Nephron progenitor cell (in vitro differentiated cells): ENCODE data around the gene PRELID1.

Source experiments
- DNase-seq: peaks from one replicate; pipeline ENCODE4 v3.0.0; 2021
- H3K27ac Mint-ChIP-seq: 2 replicates; pipeline ENCODE4 v1.8.0; 2021; ENCODE audit warnings: mild to moderate bottlenecking, moderate library complexity, mixed read lengths
- H3K27me3 Mint-ChIP-seq: 2 replicates; pipeline ENCODE4 v1.8.0; 2021; ENCODE audit warnings: mild to moderate bottlenecking, low read depth, mixed read lengths; ENCODE audit not compliant: poor library complexity
- H3K36me3 Mint-ChIP-seq: 2 replicates; pipeline ENCODE4 v1.8.0; 2021; ENCODE audit warnings: low read depth, mixed read lengths
- H3K4me1 Mint-ChIP-seq: 2 replicates; pipeline ENCODE4 v1.8.0; 2021; ENCODE audit warnings: mixed read lengths
- H3K4me3 Mint-ChIP-seq: 2 replicates; pipeline ENCODE4 v1.8.0; 2021; ENCODE audit warnings: mild to moderate bottlenecking, moderate library complexity, mixed read lengths
- H3K9me3 Mint-ChIP-seq: 2 replicates; pipeline ENCODE4 v1.8.0; 2021; ENCODE audit warnings: mild to moderate bottlenecking, moderate library complexity, mixed read lengths
- CTCF ChIP-seq: fragments of 200-600 bp; sonication (generic); IDR thresholded peaks from 2 replicates; pipeline ENCODE4 v1.5.0; 2021; ENCODE audit warnings: antibody characterized with exemption

PRELID1 gene

GRCh38 chr5:177349362-177349647 lies 45.7 kb downstream of the PRELID1 start:
- Mint-ChIP-seq H3K27ac (no peak overlapping the region), H3K4me3 (peak overlapping the region; percentile 98), H3K4me1 (peaks cover 32% of the 10 kb centered on the region), H3K36me3 (peaks cover 10% of the 10 kb centered on the region), H3K27me3 (peaks cover 16% of the 10 kb centered on the region), H3K9me3 (no peaks in the 10 kb centered on the region)
- TF ChIP-seq CTCF = no peak
- no peak for DNase-seq

- H3K9me3 Mint-ChIP-seq = no peaks in the 10 kb centered on the region
- peaks cover 10% of the 10 kb centered on the region for H3K36me3 Mint-ChIP-seq
- peak overlapping the region; percentile 89 for H3K27ac Mint-ChIP-seq
- TF ChIP-seq CTCF = no peak
- H3K4me1 Mint-ChIP-seq = peaks cover 32% of the 10 kb centered on the region
- H3K27me3 Mint-ChIP-seq = peaks cover 20% of the 10 kb centered on the region
- no peak for DNase-seq
- peak overlapping the region; percentile 98 for H3K4me3 Mint-ChIP-seq
Measured at GRCh38 chr5:177349762-177350161, 46.2 kb downstream of the PRELID1 start.

- peaks cover 10% of the 10 kb centered on the region for H3K36me3 Mint-ChIP-seq
- no peak for DNase-seq
- H3K9me3 Mint-ChIP-seq = no peaks in the 10 kb centered on the region
Measured at GRCh38 chr5:177350776-177351391, 47.3 kb downstream of the PRELID1 start.

GRCh38 chr5:177351392-177352329 lies 48.1 kb downstream of the PRELID1 start, which contains the start of gene LMAN2:
Gene LMAN2 (minus strand): TSS chr5:177351668. CDS start chr5:177351647, 21 bp downstream.
- DNase-seq = peak; percentile 87
- Mint-ChIP-seq H3K4me1 (peaks cover 32% of the 10 kb centered on the region), H3K27ac (peak within 1 kb of the TSS; percentile 100), H3K9me3 (no peaks in the 10 kb centered on the region), H3K36me3 (peaks cover 9% of the 10 kb centered on the region), H3K4me3 (peak within 1 kb of the TSS; percentile 98), H3K27me3 (peaks cover 35% of the 10 kb centered on the region)
- no peak for TF ChIP-seq CTCF

More at GRCh38 chr5:177350776-177351391, 47.3 kb downstream of the PRELID1 start:
- Mint-ChIP-seq H3K27ac (peak overlapping the region; percentile 100), H3K27me3 (peaks cover 28% of the 10 kb centered on the region), H3K4me1 (peaks cover 32% of the 10 kb centered on the region), H3K4me3 (peak overlapping the region; percentile 98)
- TF ChIP-seq CTCF = no peak

- Mint-ChIP-seq H3K27me3 (peaks cover 44% of the 10 kb centered on the region), H3K27ac (no peak overlapping the region), H3K36me3 (no peaks in the 10 kb centered on the region), H3K9me3 (no peaks in the 10 kb centered on the region), H3K4me3 (peak overlapping the region; percentile 54), H3K4me1 (peaks cover 35% of the 10 kb centered on the region)
- TF ChIP-seq CTCF = no peak
- DNase-seq = no peak
Measured at GRCh38 chr5:177353093-177353492, 49.5 kb downstream of the PRELID1 start.
